HG03457 (cell line): ENCODE measurements around the gene TXLNG.

Experiments
- ATAC-seq: cut with Tn5 transposase; IDR thresholded peaks from one replicate; pipeline ENCODE4 v1.9.1; 2021; ENCODE audit warnings: moderate number of reproducible peaks; ENCODE audit not compliant: unreplicated experiment

The TXLNG gene

GRCh38 chrX:16870862-16871815 lies 84.9 kb downstream of the TXLNG start:
- peak; percentile 4 for ATAC-seq

DNA sequence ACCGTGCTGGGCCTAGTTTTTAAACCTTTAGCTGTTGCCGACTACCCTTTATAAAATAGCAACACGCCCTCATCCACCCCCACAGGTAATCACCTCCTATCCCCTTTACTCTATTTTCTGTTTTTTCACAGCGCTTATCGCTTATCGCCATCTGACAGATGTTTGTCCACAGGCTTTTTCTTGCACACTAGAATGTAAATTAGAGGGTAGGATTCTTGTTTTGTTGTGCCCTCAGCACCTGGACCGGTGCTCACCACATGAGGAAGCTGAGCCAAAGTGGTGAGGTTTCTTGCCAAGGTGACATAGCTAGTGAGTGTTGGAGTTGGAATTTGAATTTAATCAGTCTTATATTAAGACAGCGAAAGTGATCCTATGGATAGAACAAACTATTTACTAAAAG lies 86.8 kb downstream of the TXLNG start:
- no peak for ATAC-seq

DNA sequence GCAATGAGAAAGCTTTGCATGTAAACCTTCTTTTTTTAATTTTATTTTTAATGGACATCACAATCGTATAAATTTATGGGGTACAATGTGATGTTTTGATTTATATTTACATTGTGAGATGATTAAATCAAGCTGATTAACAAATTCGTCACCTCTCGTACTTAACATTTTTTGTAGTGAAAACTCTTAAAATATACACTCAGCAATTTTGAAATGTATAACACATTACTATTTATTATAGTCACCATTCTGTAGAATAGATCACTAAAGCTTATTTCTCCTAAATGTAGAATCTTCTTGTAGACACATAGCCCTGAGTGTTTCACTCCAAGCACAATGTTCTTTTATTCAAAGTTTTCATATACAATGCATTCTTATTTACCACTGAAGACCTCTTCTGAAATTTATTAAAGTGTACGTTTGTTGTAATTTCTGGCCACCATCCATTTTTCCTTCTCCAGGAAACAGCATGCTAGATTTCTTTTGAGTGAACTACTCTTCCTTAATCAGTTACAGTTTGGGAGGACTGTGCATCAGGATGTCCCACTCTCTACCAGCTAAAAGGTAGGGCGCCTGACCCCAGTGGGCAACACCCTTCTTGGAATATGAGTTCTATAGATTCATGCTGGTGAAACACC lies 88.3 kb downstream of the TXLNG start:
- ATAC-seq = no peak

DNA sequence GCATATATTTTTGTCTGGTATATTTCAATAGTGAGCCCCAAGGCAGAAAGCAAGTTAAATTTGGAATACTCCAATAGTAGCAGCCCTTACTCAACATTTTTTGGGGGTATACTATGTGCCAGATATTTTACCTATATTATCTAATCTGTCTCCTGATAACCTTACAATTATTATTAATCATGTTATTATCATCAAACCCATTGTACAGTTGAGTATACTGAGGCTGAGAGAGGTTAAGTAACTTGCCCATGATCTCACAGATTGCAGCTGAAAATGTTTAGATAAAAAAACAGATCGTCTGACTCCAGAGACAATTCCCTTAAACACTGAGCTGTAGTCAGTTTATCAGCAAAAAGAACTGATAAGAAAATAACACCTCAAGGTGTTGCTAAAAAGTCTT lies 90.4 kb downstream of the TXLNG start:
- ATAC-seq = no peak

DNA sequence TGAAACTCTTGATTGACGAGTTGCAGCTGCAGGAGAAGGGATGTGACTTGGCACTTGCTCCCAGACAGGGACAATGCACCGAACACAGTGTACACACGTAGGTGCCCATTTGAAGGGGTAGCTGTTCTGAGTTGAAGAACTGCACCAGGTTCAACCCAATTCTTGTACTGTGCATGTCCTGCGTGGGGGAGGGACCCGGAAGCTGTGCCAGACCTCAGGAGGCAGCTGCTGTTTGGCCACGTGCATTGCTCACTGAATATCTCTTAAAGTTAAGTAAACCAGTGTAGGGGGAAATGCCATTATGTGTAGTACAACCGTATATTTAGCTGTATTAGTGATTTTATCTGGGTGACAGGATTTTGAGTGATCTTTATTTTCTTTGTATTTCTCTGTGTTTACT lies 95.9 kb downstream of the TXLNG start:
- no peak for ATAC-seq

DNA sequence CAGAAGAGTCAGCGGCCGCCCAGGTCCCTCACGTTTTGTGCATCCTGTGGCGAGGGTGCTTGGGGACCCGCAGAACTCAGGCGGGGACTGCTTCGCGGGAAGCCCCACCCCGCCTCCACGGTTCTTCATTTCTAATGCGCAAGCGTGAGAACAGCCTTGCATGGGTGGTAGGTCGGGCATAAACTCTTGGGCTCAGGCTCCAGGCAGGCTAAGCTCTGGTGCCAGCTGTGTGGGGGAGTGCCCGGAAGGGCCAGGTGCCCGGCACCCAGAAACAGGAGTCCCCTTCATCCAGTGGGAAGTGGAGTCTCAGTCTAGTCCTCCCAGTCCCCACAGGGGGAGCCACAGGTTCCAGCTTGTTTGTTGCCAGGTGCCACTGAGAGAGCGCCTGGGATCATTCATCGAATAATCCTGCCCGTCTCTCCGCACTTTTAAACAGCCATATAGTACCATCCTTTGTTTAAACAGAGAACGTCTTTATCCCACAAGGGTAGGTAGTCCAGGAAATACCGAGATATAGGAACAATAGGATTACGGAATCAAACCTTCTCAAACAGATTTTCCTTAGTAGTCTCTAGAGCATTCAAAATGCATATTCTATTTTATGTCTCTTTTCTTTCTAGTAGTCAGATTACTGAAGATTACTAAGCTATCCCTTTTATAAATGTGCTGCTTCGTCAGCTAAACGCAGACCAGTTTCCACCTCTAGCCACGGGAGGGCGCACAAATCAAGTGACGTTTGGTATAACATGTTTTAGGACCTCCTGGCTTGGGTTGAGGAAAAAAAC lies 96.6 kb downstream of the TXLNG start:
- no peak for ATAC-seq

GRCh38 chrX:16883487-16883804 lies 97.2 kb downstream of the TXLNG start:
- ATAC-seq = no peak

DNA sequence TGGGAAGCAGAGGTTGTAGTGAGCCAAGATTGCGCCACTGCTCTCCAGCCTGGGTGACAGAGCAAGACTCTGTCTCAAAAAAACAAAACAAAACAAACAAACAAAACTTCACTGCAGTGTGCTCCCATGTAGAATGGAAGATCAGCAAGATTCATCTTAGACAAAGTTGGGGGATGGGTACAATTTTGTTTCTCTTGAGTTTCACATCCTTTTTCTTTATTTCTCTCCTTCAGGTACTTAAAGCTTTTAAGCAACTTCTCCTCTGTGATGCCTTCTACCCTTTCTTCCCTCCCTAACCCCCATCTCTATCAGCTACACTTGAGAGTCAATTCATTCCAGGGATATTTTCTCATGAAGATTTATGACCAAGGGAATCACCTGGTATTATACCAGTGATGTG lies 99.4 kb downstream of the TXLNG start:
- no peak for ATAC-seq

DNA sequence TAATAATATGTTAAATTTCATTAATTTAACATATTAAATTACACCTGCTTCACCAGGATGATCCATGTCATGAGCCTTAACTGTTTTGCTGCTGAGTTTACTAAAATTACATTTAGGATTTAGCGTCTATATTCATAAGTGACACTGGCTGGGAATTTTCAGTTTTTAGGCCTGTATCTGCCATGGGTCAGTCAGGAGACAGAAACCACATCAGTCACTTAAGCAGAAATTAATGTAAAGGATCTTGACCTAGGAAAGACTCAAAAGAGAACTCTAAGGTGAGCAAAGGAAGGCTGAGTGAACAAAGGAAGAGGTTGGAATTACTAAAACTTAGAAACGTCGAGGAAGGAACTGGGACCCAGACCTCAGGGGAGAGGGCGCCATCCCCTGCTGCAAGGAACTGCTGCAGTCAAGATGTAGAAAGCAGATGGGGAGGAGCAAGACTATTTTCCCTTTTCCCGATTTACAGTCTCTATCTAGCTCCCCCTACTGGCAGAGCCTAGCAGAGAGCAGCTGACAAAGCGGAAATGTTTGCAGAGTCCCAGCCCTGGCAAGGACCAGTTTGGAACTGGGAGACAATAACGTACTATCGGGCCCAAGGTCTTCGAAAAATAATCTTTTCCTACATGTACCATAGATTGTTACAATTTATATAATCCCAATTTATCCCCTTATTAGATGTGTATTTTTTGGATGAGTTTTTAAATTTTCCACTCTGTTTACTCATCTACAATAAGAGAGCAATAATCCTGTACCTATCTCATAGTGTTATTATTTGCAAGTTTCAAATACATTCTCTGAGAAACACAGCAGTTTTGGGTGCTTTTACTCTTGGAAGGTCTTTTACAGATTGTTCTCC lies 106.5 kb downstream of the TXLNG start:
- no peak for ATAC-seq
